GM19372 (cell line): Measurements from ENCODE around the gene CXCL14.

Experiments
- ATAC-seq: cut with Tn5 transposase; IDR thresholded peaks from one replicate; pipeline ENCODE4 v1.9.1; 2021; ENCODE audit warnings: mild to moderate bottlenecking, low read depth, moderate library complexity; ENCODE audit not compliant: unreplicated experiment

The CXCL14 gene, protein sequence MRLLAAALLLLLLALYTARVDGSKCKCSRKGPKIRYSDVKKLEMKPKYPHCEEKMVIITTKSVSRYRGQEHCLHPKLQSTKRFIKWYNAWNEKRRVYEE

DNA sequence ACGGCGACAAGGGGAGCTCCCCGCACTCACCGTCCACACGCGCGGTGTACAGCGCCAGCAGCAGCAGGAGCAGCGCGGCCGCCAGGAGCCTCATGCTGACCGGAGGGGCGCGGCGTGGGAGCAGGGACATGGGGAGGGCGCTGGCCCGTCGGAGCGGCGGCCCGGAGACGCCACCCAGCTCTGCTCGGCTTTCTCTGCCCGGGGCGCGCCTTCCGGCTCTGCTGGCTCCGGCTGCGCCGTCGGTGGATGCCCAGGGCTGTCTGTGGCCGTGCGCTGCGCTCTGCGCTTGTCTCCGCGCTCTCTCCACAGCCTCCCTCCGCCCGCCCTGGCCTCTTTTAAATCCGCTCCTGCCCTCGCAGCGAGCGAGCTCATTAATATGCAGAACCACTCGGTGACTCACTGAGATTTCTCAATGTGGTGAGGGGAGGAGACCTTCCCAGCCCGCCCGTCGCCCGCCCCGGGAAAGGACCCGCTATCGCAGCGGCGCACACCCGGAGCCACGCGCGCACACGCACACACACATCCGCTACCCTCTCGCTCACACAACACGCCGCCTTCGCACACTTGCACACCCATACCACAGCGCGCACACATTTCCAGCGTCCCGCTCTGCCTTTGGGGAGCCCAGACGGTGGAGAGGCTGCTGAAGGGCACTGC, at the start of gene CXCL14:
TSS of gene CXCL14 (minus strand) at position 307 of the 657 bp plus-strand sequence. CDS start at position 94, 213 bp downstream.
- no peak for ATAC-seq

DNA sequence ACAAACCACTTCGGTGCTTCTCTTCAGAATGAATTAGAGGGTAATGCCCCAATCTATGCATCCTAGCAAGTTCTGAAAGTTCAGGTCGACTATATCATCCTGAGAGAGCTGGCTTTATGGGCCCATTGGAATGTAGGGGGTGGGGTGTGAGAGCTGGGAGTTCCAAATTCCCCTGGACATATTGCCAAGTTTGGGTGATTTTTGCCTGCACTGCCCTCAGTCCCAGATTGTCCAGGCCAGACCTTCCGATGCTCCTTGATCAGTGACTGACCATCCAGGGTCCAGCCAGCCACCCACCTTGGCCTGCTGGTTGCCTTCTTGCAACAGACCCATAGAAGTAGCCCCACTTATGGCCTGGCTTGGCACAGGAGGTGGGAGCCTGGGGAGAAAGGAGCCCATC, 47.8 kb upstream of the CXCL14 start:
- no peak for ATAC-seq

DNA sequence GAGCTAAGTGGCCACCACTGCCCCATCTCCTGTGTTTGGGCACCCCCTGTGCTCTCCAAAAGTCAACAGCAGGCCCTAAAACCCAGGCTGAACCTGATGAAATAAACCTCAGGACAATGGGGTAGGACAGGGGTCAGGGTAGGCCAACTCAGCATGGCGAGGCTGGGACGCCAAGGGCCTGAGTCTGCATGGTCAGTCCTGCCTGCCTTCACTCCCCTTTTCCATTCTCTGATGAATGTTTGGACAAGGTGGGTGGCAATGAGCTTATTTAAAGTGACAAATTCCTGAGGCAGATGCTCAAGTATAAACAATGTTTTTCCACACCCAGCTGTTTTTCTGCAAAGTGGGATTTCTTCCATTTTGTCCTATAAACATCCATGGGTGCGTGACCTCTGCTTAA, 47.2 kb upstream of the CXCL14 start:
- ATAC-seq: no peak

DNA sequence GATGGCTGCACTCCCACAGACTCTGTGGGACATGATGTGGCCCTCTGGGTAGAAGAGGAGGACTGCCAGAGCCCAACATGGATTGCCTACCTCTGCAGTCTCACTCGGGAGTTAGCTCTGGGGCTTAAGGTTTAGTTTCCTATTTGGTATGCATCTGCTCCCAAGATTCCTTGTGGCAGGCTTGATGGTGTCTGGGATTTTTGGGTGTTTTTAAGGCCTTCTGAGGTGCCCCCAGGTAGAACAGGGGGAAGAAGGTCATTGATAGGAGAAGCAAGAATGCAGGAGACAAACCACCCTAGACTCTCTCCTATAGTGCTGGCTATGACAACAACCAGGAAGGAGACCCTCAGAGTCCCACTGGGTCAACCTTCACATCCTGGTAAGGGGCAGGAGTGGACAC, 46.7 kb upstream of the CXCL14 start:
- no peak for ATAC-seq

DNA sequence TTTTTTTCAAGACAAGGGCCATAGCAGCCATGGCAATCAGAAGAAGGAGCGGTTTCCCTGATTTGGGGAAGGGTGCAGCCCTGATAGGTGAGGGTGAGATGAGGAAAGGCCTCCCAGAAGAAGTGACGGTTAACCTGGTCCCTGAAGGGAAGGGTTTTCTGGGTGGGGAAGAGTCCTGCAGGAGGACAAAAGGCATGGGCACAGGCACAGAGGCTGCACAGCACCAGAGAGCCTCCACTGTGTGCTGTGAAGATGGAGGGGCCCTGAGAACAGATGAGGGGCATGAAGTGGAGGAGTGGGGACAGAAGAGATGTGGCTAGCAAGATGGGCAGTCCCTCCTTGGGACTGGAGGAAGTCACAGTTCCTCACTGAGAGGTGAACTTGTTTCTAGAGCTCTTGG, 46.3 kb upstream of the CXCL14 start:
- no peak for ATAC-seq

DNA sequence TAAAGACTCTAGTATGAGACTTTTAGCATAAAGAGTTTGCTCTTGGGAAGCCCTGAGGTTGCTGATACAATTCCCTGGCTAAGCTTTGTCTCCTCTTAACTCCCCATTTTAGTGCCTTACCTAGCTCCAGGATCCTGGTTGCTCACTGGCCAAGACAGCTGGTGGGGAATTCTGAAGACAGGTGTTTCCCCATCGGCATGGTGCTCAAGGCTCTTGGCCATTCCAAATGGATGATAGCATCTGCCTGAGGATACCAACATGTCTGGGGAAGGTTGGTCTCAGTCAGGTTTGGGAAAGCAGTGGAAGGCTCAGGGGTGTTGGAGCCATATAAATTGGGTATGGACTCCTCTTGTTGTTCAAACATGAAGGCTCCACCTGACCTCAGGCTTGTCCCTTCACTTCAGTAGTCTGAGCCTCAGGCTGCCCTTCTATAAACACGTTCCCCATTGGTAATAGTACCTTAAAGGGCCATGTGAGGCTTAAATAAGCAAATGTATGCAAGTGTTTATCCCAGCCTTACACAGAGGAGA, 44.5 kb upstream of the CXCL14 start:
- no peak for ATAC-seq

DNA sequence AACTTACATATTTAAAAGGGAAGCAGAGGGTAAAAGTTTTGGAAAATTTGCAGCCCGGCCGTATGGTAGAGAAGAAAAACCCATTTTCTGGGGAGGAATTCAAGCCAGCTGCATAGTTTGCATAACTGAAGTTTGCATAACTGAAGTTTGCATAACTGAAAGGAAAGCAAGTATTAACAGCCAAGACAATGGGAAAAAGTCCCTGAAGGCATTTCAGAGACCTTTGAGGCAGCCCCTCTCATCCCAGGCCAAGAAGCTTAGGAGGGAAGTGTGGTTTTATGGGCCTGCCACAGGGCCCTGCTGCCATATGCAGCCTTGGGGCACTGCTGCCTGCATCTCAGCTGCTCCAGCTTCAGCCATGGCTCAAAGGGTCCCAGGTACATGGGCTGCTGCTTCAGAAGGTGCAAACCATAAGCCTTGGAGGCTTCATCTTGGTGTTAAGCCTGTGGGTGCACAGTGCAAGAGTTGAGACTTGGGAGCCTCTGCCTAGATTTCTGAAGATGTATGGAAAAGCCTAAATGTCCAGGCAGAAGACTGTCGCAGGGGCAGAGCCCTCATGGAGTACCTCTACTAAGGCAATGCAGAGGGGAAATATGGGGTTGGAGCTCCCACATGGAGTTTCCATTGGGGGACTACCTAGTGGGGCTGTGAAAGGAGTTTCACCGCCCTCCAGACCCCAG, 36.9 kb upstream of the CXCL14 start:
- ATAC-seq: no peak

DNA sequence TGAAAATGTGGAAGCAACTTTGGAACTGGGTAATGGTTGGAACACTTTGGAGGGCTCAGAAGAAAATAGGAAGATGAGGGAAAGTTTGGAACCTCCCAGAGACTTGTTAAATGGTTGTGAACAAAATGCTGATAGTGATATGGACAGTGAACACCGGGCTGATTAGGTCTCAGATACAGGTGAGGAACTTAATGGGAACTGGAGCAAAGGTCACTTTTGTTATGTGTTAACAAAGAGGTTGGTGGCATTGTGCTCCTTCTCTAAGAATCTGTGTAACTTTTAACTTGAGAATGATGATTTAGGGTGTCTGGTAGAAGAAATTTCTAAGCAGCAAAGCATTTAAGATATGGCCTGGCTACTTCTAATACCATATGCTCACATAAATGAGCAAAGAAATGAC, 36.4 kb upstream of the CXCL14 start:
- ATAC-seq: no peak

DNA sequence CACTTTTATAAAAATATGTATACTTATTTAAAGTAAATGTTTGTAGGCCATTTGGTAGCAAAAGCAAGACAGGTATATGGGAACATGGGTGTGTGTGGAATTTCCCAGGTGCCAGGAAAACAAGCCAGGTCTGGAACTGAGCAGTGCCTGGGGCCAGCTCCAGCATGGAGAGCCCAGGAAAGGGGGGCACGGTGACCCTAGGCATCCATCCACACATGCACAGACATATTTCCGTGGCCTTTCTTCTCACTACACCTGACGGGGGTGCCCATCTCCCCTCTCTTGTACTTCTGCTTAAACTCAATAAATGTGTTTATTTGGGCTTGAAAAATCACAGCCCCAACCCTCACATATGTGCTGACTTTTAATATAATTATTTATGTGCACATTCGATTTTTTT, 31.2 kb upstream of the CXCL14 start:
- ATAC-seq: no peak

DNA sequence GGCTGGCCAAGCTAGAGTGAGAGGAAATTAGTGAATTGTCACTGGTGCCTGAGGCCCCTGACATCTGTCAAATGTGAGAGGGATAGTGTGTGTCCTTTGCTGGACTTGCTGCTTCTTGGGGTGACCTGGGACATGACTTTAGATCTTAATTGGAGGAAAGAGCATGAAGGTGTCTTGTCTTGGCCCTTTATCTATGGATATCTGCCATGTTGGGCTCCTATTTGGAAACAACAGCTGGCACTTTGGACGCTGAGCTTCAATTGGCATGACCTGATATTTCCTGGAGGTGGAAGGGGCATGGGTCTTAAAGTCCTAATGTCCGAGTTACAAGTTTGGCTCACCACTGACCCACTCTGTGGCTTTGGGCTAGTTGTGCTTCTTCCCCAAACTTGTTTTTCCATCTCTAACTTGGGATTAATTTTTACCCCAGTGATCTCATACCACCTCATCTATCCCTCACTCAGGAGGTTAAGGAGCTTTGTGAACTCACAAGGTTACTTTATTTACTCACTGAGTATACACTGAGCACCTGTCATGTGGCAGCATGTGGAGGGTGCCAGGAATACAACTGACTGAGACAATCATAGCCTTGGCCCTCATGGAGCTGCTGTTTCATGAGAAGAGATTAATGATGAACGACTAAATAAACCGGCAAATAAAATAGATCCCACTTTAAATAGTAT, 30.1 kb upstream of the CXCL14 start:
- ATAC-seq: no peak

DNA sequence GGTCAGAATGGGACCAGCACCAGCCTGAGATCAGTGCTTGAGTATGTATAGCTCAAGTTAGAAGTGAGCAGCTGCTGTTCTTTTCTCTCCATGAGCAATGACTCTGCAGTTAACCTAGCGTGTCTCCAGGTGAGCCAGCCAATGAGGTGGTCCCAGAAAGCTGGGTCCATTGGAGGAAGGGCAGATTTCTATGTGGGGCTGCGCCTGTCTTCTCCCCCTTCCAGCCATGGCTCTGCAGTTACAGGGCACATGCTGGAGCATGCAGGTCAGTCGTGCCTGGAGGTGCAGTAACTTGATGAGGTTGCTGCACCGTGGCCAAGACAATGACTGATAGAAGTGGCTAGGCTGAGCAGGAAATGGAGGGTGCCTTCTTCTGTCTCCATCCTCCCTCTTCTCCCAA, 29.6 kb upstream of the CXCL14 start:
- ATAC-seq: no peak

DNA sequence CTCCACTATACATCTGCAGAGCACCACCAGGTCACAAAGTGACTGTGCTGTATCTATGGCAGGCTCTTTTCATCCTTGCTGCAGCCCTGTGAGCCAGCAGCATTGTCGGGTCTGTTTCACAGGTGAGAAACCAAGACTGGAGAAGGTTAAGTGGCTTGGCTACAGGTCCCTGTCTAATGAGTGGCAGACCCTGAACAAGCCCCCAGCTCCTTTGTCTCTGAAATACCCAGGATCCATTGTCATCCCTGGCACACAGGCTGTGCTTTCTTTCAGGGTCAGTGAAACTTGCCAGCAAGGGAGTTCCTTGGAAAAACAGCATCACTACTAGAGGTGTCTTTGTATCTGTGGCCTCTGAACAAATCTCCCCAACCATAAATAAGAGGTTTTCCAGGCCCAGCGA, 27.6 kb upstream of the CXCL14 start:
- no peak for ATAC-seq

DNA sequence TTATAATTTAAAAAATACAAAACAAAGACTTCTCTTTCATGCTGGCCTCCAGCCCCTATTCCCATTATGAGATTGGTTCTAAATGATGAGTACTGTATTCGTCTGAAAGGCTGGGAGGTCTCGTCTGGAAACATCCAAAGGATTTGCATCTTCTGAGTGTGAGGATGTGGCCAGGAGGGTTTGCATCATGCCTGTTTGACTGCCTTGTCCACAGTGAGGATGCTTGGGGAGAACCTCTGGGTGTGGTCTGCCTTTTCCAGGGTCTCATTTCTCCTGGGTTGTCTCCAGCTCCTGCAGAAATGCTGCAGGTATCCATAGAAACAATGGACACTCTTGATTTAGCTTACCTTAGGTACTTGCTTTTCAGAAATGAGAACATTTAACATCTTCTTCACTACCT, 26.4 kb upstream of the CXCL14 start:
- ATAC-seq: no peak

DNA sequence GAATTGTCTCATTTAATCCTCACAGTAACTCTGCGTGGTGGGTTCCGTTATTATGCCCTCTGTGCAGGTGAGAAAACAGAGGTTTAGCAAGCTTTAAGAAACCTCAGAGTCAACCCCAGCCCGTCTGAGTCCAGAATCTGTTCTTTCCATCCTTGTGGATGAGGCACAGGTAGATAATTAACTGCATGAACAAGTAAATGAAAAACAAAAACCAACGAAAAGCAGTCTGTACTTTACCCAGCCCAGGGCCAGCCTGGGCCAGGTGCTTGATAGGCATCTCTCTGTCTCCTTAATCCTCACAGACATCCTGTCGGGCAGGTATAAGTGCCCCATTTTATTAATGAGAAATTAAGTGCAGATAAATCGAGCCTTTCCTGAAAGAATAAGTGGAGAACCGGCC, 25.3 kb upstream of the CXCL14 start:
- ATAC-seq: no peak

DNA sequence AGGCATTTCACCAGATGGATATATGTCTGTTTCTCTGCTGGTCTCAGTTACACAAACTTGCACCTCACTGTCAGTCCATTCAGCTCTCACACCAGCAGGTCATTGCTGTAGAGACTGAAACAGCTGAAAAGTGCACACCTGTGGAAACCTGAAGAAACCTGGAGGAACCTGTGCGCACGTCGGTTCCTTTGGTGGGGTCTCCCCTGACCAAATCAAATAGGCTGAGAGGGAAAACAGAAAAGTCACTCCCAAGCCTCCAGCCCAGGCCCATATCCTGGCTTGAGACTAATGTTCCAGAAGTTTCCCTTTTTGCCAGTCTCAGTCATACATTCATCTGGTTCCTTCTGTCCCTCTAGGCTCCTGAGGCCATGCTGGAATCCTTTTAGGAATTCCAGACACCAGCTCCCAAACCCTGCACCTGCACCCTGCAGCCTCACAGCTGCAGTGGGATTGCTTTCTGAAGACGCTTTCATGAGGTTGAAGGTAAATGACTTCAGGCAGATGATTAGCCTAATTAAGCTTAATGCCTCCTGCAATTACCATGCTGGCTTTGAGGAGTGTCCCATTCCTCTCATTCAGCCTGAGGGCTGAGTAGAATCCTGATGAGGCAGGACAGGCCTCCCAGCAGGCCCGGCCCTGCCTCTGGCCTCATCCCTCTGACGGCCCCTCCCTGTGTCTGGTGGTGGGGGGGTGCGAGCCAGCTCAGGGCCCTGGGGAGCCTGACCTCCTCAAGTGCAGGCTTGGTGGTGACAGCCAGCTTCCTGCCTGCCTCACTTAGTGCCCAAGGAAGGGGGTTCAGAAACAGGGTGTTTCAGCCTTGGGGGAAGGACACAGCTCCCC, 24.3 kb upstream of the CXCL14 start:
- ATAC-seq: no peak

DNA sequence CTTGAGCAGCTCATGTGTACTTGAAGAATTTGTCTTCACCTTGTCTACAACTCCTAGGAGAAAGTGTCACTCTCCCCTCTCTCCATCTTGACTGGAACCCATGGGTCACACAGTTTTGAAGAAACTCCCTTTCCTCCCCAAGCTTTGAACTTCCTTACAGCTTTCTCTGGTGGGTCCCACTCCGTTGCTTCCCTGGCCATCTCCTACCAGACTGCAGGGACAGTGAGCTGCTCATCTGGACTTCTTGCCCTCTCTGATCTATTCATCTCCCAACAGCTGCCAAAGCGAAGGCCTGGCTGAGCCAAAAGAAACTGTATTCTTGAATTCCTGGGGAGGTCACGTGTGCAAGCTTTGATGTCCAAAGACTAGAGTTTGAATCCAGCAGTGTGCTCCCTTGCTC, 22.7 kb upstream of the CXCL14 start:
- no peak for ATAC-seq

DNA sequence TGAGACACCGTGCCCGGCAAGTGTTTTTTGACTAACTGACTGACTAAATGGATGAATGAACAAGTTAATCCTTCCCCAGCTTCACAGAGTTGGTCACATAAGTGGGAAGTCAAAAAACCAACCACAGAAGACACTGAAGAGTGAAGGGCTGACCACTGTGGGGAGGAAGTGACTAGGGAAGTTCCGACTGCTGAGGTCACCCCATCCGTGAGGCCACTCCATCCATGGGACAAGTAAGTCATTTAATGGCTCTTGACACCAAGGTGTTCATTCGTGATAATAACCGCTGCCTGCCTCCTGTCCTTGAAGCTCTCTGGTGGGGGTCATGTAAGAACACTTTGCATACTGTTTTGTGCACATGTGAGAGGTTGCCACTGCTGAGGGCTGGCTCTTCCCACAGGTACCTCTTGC, 22.2 kb upstream of the CXCL14 start:
- ATAC-seq: no peak

DNA sequence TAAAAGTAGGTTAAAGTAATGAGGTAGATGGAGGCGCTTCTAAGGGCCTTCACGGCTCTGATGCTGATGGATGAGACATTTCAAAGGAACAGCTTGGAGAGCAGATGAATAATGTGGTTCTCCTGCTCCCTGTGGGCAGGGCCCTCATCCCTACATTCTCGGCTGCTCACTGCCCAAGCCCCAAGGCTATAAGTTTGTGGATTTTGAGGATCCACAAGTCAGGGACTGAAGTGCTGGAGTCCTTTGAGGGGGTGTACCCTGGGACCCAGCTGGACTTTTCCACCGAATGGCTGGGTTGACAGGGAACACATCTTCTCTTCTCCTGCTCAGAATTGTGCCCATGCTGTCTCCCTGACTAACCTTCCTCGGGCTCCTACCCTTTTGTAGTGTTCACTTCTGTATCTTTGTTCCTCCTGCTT, 21.4 kb upstream of the CXCL14 start:
- ATAC-seq: no peak

DNA sequence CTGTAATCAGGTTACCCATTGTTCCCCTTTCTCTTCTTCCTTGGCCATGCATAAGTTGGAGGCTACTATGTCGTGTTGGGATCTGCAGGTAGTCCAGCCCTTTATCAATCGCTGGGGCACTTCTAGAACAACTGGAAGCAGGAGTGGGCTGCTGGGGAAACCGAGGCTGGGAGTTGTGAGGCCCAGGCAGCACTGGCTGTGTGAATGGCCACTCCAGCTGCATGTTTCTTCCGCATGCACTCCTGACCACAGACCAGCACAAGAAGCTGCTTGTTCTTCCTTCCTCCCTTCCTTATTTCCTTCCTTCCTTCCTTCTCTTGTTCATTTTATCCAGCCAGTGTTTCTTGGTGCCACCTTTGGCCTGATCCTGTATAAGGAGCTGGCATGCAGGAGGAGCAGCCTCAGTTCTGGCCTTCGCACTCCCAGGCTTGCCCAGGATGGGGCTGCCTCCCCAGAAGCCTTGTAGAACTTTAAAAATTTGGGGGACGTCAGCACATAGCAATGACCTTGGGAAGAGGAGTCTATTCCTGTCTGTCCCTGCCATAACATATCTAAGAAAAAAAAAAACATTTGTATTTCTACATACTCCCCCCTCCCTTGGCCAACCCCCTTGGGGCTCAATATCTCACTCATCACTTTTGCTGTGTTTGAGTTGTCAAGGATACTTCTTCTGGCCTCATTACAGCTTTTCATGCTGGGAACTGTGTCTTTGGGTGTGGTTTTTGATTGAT, 20.8 kb upstream of the CXCL14 start:
- no peak for ATAC-seq
